Measurements from ENCODE around the gene RCCD1. TPM values are rescaled to one million over a fixed set of nuclear protein-coding genes. Genes with fewer than 3 reads are reported as not detected.

RCCD1 gene
- total RNA-seq, 3 donors from 2014 or later: 11.1 to 18.4 (median 13.1) TPM

- Mint-ChIP-seq H3K4me3 (peak overlapping the region; percentile 98), H3K36me3 (ENCODE audit: insufficient read depth) (no peaks in the 10 kb centered on the region), H3K4me1 (ENCODE audit: low read depth) (peaks cover 34% of the 10 kb centered on the region), H3K27me3 (ENCODE audit: low read depth) (no peaks in the 10 kb centered on the region), H3K9me3 (no peaks in the 10 kb centered on the region)
- ATAC-seq: no peak
- no peak for DNase-seq
Measured at GRCh38 chr15:90930861-90931574, 23.7 kb upstream of the RCCD1 start.

- Mint-ChIP-seq H3K4me1 (ENCODE audit: low read depth) (peaks cover 39% of the 10 kb centered on the region), H3K4me3 (peak overlapping the region; percentile 98), H3K9me3 (no peaks in the 10 kb centered on the region), H3K36me3 (ENCODE audit: insufficient read depth) (no peaks in the 10 kb centered on the region), H3K27me3 (ENCODE audit: low read depth) (no peaks in the 10 kb centered on the region)
- no peak for ATAC-seq
- DNase-seq: no peak
Measured at GRCh38 chr15:90931575-90931827, 23.2 kb upstream of the RCCD1 start.

GRCh38 chr15:90931828-90932659, 22.6 kb upstream of the RCCD1 start, which contains the start of gene HDDC3:
HDDC3 (minus strand) TSS chr15:90932549; CDS start chr15:90932540, 9 bp downstream.
- H3K9me3 Mint-ChIP-seq: no peaks in the 10 kb centered on the region
- H3K4me1 Mint-ChIP-seq (ENCODE audit: low read depth): peaks cover 43% of the 10 kb centered on the region
- ATAC-seq (peak; percentile 56 to 59), DNase-seq (peak; percentile 88)
- H3K4me3 Mint-ChIP-seq: peak within 1 kb of the TSS; percentile 98
- H3K27me3 Mint-ChIP-seq (ENCODE audit: low read depth): no peaks in the 10 kb centered on the region
- no peaks in the 10 kb centered on the region for H3K36me3 Mint-ChIP-seq (ENCODE audit: insufficient read depth)

GRCh38 chr15:90932660-90932991, 22.1 kb upstream of the RCCD1 start:
- no peaks in the 10 kb centered on the region for H3K27me3 Mint-ChIP-seq (ENCODE audit: low read depth)
- peak overlapping the region; percentile 98 for H3K4me3 Mint-ChIP-seq
- no peaks in the 10 kb centered on the region for H3K36me3 Mint-ChIP-seq (ENCODE audit: insufficient read depth)
- no peak for ATAC-seq
- no peak for DNase-seq
- peaks cover 43% of the 10 kb centered on the region for H3K4me1 Mint-ChIP-seq (ENCODE audit: low read depth)
- no peaks in the 10 kb centered on the region for H3K9me3 Mint-ChIP-seq

GRCh38 chr15:90933301-90933700, 21.4 kb upstream of the RCCD1 start:
- no peaks in the 10 kb centered on the region for H3K27me3 Mint-ChIP-seq (ENCODE audit: low read depth)
- H3K36me3 Mint-ChIP-seq (ENCODE audit: insufficient read depth): no peaks in the 10 kb centered on the region
- H3K9me3 Mint-ChIP-seq: no peaks in the 10 kb centered on the region
- H3K4me3 Mint-ChIP-seq: no peak overlapping the region
- no peak for ATAC-seq
- peaks cover 43% of the 10 kb centered on the region for H3K4me1 Mint-ChIP-seq (ENCODE audit: low read depth)
- no peak for DNase-seq

- no peaks in the 10 kb centered on the region for H3K9me3 Mint-ChIP-seq
- peaks cover 38% of the 10 kb centered on the region for H3K4me1 Mint-ChIP-seq (ENCODE audit: low read depth)
- peak overlapping the region; percentile 82 for H3K4me3 Mint-ChIP-seq
Measured at GRCh38 chr15:90934256-90934948, 20.3 kb upstream of the RCCD1 start.

GRCh38 chr15:90934949-90935751, 19.5 kb upstream of the RCCD1 start, which contains the start of gene UNC45A:
UNC45A (plus strand) TSS chr15:90935285; CDS start chr15:90935325, 40 bp downstream.
- Mint-ChIP-seq H3K4me3 (peak within 1 kb of the TSS; percentile 82), H3K27me3 (ENCODE audit: low read depth) (no peaks in the 10 kb centered on the region), H3K9me3 (no peaks in the 10 kb centered on the region), H3K36me3 (ENCODE audit: insufficient read depth) (peaks cover 5% of the 10 kb centered on the region), H3K4me1 (ENCODE audit: low read depth) (peaks cover 34% of the 10 kb centered on the region)
- ATAC-seq: peak; percentile 78 to 79
- DNase-seq: peak; percentile 95

More at GRCh38 chr15:90934256-90934948, 20.3 kb upstream of the RCCD1 start:
- Mint-ChIP-seq H3K27me3 (ENCODE audit: low read depth) (no peaks in the 10 kb centered on the region), H3K36me3 (ENCODE audit: insufficient read depth) (no peaks in the 10 kb centered on the region)
- ATAC-seq (peak; percentile 36 to 39), DNase-seq (peak; percentile 78)

GRCh38 chr15:90936823-90937222, 17.9 kb upstream of the RCCD1 start:
- no peaks in the 10 kb centered on the region for H3K27me3 Mint-ChIP-seq (ENCODE audit: low read depth)
- ATAC-seq (no peak), DNase-seq (no peak)
- no peaks in the 10 kb centered on the region for H3K9me3 Mint-ChIP-seq
- peaks cover 22% of the 10 kb centered on the region for H3K4me1 Mint-ChIP-seq (ENCODE audit: low read depth)
- H3K4me3 Mint-ChIP-seq: peak overlapping the region; percentile 82
- H3K36me3 Mint-ChIP-seq (ENCODE audit: insufficient read depth): peaks cover 12% of the 10 kb centered on the region

GRCh38 chr15:90938261-90938660, 16.4 kb upstream of the RCCD1 start:
- Mint-ChIP-seq H3K4me1 (ENCODE audit: low read depth) (peaks cover 18% of the 10 kb centered on the region), H3K27me3 (ENCODE audit: low read depth) (no peaks in the 10 kb centered on the region), H3K9me3 (no peaks in the 10 kb centered on the region), H3K36me3 (ENCODE audit: insufficient read depth) (peaks cover 12% of the 10 kb centered on the region), H3K4me3 (no peak overlapping the region)
- ATAC-seq: no peak
- no peak for DNase-seq

GRCh38 chr15:90939756-90940155, 14.9 kb upstream of the RCCD1 start:
- Mint-ChIP-seq H3K4me1 (ENCODE audit: low read depth) (peaks cover 11% of the 10 kb centered on the region), H3K4me3 (no peak overlapping the region), H3K36me3 (ENCODE audit: insufficient read depth) (peaks cover 15% of the 10 kb centered on the region), H3K9me3 (no peaks in the 10 kb centered on the region), H3K27me3 (ENCODE audit: low read depth) (no peaks in the 10 kb centered on the region)
- no peak for ATAC-seq
- no peak for DNase-seq

- peaks cover 9% of the 10 kb centered on the region for H3K4me1 Mint-ChIP-seq (ENCODE audit: low read depth)
- no peak overlapping the region for H3K4me3 Mint-ChIP-seq
- H3K27me3 Mint-ChIP-seq (ENCODE audit: low read depth): no peaks in the 10 kb centered on the region
- peaks cover 16% of the 10 kb centered on the region for H3K36me3 Mint-ChIP-seq (ENCODE audit: insufficient read depth)
- DNase-seq (no peak), ATAC-seq (no peak)
- no peaks in the 10 kb centered on the region for H3K9me3 Mint-ChIP-seq
Measured at GRCh38 chr15:90941038-90941437, 13.6 kb upstream of the RCCD1 start.

GRCh38 chr15:90942354-90943120, 12.1 kb upstream of the RCCD1 start:
- no peak overlapping the region for H3K4me3 Mint-ChIP-seq
- DNase-seq: no peak
- ATAC-seq: no peak
- no peaks in the 10 kb centered on the region for H3K27me3 Mint-ChIP-seq (ENCODE audit: low read depth)
- H3K36me3 Mint-ChIP-seq (ENCODE audit: insufficient read depth): peaks cover 20% of the 10 kb centered on the region
- H3K9me3 Mint-ChIP-seq: no peaks in the 10 kb centered on the region
- H3K4me1 Mint-ChIP-seq (ENCODE audit: low read depth): no peaks in the 10 kb centered on the region

- no peak overlapping the region for H3K4me3 Mint-ChIP-seq
- ATAC-seq (no peak), DNase-seq (no peak)
- no peaks in the 10 kb centered on the region for H3K27me3 Mint-ChIP-seq (ENCODE audit: low read depth)
- no peaks in the 10 kb centered on the region for H3K9me3 Mint-ChIP-seq
- H3K36me3 Mint-ChIP-seq (ENCODE audit: insufficient read depth): peaks cover 22% of the 10 kb centered on the region
- H3K4me1 Mint-ChIP-seq (ENCODE audit: low read depth): no peaks in the 10 kb centered on the region
Measured at GRCh38 chr15:90945091-90945490, 9.6 kb upstream of the RCCD1 start.
